Endodermal cell (in vitro differentiated cells): Measurements from ENCODE around the gene SLC25A28. TPM values are rescaled to one million over a fixed set of nuclear protein-coding genes. Genes with fewer than 3 reads are reported as not detected.

Experiments
- DNase-seq: peaks from one replicate; pipeline ENCODE4 v3.0.0-alpha.2; 2017
- H3K27ac ChIP-seq: 2 replicates; pipeline ENCODE4 v1.5.1; 2013; ENCODE audit warnings: mild to moderate bottlenecking, low read depth, low read length, moderate library complexity
- H3K27me3 ChIP-seq: 2 replicates; pipeline ENCODE4 v1.6.1; 2013; ENCODE audit warnings: mild to moderate bottlenecking, low read length, moderate library complexity; ENCODE audit not compliant: insufficient read depth, control insufficient read depth, poor library complexity, severe bottlenecking
- H3K36me3 ChIP-seq: 2 replicates; pipeline ENCODE4 v1.7.0; 2013; ENCODE audit warnings: mild to moderate bottlenecking, low read length, moderate library complexity; ENCODE audit not compliant: control insufficient read depth, insufficient read depth
- H3K4me1 ChIP-seq: one replicate; pipeline ENCODE4 v1.7.0; 2013; ENCODE audit warnings: low read length; ENCODE audit not compliant: control insufficient read depth, insufficient read depth
- H3K4me3 ChIP-seq: 2 replicates; pipeline ENCODE4 v1.5.1; 2013; ENCODE audit warnings: mild to moderate bottlenecking, low read length, moderate library complexity
- H3K9ac ChIP-seq: 2 replicates; pipeline ENCODE4 v1.6.1; 2013; ENCODE audit warnings: mild to moderate bottlenecking, low read length, moderate library complexity; ENCODE audit not compliant: poor library complexity, severe bottlenecking; ENCODE audit errors: extremely low read depth
- H3K9me3 ChIP-seq: 2 replicates; pipeline ENCODE4 v1.6.1; 2013; ENCODE audit warnings: mild to moderate bottlenecking, low read length, moderate library complexity; ENCODE audit not compliant: control insufficient read depth
- H3K27ac Mint-ChIP-seq: 2 replicates; pipeline ENCODE4 v1.8.0; 2020; ENCODE audit warnings: mixed read lengths
- H3K27me3 Mint-ChIP-seq: 2 replicates; pipeline ENCODE4 v1.8.0; 2021; ENCODE audit warnings: mild to moderate bottlenecking, mixed read lengths; ENCODE audit not compliant: insufficient read depth
- H3K36me3 Mint-ChIP-seq: 2 replicates; pipeline ENCODE4 v1.8.0; 2020; ENCODE audit warnings: low read depth, mixed read lengths
- H3K4me1 Mint-ChIP-seq: 2 replicates; pipeline ENCODE4 v1.8.0; 2020; ENCODE audit warnings: mixed read lengths
- H3K4me3 Mint-ChIP-seq: 2 replicates; pipeline ENCODE4 v1.8.0; 2020; ENCODE audit warnings: mild to moderate bottlenecking, moderate library complexity, mixed read lengths
- H3K9me3 Mint-ChIP-seq: 2 replicates; pipeline ENCODE4 v1.8.0; 2020; ENCODE audit warnings: mild to moderate bottlenecking, mixed read lengths
- CTCF ChIP-seq: fragments of 200-600 bp; sonication (generic); conservative IDR thresholded peaks from 2 replicates; pipeline ENCODE4 v1.5.0; 2021; ENCODE audit warnings: antibody characterized with exemption, mild to moderate bottlenecking
- WGBS, 2 experiments: methylation state at CpG; one replicate each; pipeline versions ENCODE4 v1.1.5 to v1.1.7; 2013; ENCODE audit warnings: missing lambda C conversion rate in 2 of 2, mixed read lengths in 1 of 2; ENCODE audit not compliant: insufficient coverage in 1 of 2, insufficient read length in 1 of 2; 5-methylcytosine and 5-hydroxymethylcytosine counted together
- total RNA-seq, 2 donors: library from RNA; stranded (reverse); fragmentation: NEBNext Ultra II Directional in 1 of 2; extraction: Animal tissue kit (Norgen Biotek cat#: 25700) in 1 of 2; gene quantifications; 2 replicates in 1 of 2; 3 replicates in 1 of 2; pipeline ENCODE4 v1.2.1, GENCODE V29; 2021

SLC25A28 gene
- total RNA-seq, 2 donors from 2014 or later, result 20.4 to 30.0 TPM

GRCh38 chr10:99621454-99622251 lies 1.4 kb upstream of the SLC25A28 start:
- Histone ChIP-seq H3K27ac (peak overlapping the region; percentile 97), H3K27me3 (no peaks in the 10 kb centered on the region), H3K9me3 (no peaks in the 10 kb centered on the region), H3K4me3 (peak overlapping the region; percentile 83), H3K4me1 (peaks cover 3% of the 10 kb centered on the region), H3K9ac (peak overlapping the region; percentile 82), H3K36me3 (no peaks in the 10 kb centered on the region)
- 21 to 27% methylated on average over 17 to 31 of the region's 31 CpGs for WGBS, 2 experiments
- no peak for DNase-seq
- no peaks in the 10 kb centered on the region for H3K36me3 Mint-ChIP-seq
- TF ChIP-seq CTCF, result no peak
- H3K27ac Mint-ChIP-seq, result peak overlapping the region; percentile 94
- no peaks in the 10 kb centered on the region for H3K9me3 Mint-ChIP-seq
- peaks cover 28% of the 10 kb centered on the region for H3K4me1 Mint-ChIP-seq
- H3K27me3 Mint-ChIP-seq, result peaks cover 25% of the 10 kb centered on the region
- H3K4me3 Mint-ChIP-seq, result peak overlapping the region; percentile 73

DNA sequence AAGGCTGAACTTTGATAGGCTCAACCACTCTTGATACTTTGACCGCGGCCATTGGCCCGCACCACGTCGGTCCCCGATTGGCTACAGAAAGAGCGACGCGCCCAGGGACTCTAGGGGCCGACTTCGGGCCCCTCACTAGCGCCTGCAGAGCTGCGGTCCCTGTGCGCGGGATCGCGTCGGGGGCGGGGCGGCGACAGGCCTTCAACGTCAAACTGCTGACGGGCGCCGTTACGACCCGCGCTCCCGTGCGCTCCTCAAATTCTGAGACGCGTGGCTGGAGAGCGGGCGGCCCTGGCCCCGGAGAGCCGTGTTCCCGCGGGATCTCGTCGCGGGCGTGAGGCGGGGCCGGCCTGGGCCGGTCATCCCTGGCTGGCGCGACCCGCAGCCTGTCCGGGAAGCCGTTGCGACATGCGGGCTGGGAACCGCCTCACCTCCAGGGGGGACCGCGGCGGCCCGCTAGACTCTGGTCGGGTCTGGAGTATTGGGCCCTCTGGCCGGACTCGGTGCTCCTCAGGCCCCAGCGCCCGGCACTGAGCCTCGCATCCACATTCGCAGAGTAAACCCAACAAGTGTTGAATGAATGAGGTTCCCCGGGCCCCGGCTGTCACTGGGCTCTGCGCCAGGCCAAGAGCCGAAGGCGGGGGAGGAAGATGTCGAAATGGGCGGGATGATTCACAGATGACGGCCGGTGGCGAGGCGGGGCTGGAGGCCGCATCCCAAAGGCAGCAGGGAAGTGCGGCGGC lies 643 bp upstream of the SLC25A28 start:
- H3K27me3 ChIP-seq, result no peaks in the 10 kb centered on the region
- no peaks in the 10 kb centered on the region for H3K9me3 ChIP-seq
- Mint-ChIP-seq H3K27ac (peak overlapping the region; percentile 94), H3K4me1 (peaks cover 28% of the 10 kb centered on the region), H3K36me3 (no peaks in the 10 kb centered on the region), H3K4me3 (peak overlapping the region; percentile 73), H3K9me3 (no peaks in the 10 kb centered on the region), H3K27me3 (peaks cover 21% of the 10 kb centered on the region)
- TF ChIP-seq CTCF, result peak; percentile 24
- H3K36me3 ChIP-seq, result no peaks in the 10 kb centered on the region
- peak overlapping the region; percentile 83 for H3K4me3 ChIP-seq
- DNase-seq, result peak; percentile 94
- H3K4me1 ChIP-seq, result peaks cover 3% of the 10 kb centered on the region
- H3K9ac ChIP-seq, result peak overlapping the region; percentile 82
- WGBS, 2 experiments, result 0% methylated on average over 36 to 78 of the region's 78 CpGs
- peak overlapping the region; percentile 97 for H3K27ac ChIP-seq

GRCh38 chr10:99619090-99619800 lies 994 bp downstream of the SLC25A28 start:
- TF ChIP-seq CTCF, result no peak
- H3K27ac Mint-ChIP-seq, result no peak overlapping the region
- Histone ChIP-seq H3K4me3 (peak overlapping the region; percentile 95), H3K27ac (no peak overlapping the region), H3K27me3 (no peaks in the 10 kb centered on the region), H3K9ac (peak overlapping the region; percentile 54), H3K4me1 (peaks cover 3% of the 10 kb centered on the region), H3K36me3 (no peaks in the 10 kb centered on the region), H3K9me3 (no peaks in the 10 kb centered on the region)
- H3K4me1 Mint-ChIP-seq, result peaks cover 28% of the 10 kb centered on the region
- peak overlapping the region; percentile 73 for H3K4me3 Mint-ChIP-seq
- no peak for DNase-seq
- no peaks in the 10 kb centered on the region for H3K9me3 Mint-ChIP-seq
- no peaks in the 10 kb centered on the region for H3K36me3 Mint-ChIP-seq
- 25 to 28% methylated on average over 7 to 9 of the region's 9 CpGs for WGBS, 2 experiments
- H3K27me3 Mint-ChIP-seq, result peaks cover 10% of the 10 kb centered on the region
